Measurements from ENCODE around the gene ADSS1.

DNA sequence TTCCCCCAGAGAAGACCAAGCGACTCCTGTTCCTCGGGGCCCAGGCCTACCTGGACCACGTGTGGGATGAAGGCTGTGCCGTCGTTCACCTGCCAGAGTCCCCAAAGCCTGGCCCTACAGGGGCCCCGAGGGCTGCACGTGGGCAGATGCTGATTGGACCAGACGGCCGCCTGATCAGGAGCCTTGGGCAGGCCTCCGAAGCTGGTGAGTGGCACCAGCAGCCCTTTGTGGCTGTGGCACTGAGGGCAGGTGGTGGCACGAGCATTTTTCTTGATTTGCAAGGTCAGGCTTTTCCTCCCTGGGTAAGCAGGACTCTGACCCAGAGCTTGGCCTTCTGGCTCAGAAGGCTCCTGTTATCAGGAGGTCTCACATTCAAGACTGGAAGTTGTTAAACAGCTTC is 31.6 kb downstream of the ADSS1 start:
- TF ChIP-seq, protein P1, sequence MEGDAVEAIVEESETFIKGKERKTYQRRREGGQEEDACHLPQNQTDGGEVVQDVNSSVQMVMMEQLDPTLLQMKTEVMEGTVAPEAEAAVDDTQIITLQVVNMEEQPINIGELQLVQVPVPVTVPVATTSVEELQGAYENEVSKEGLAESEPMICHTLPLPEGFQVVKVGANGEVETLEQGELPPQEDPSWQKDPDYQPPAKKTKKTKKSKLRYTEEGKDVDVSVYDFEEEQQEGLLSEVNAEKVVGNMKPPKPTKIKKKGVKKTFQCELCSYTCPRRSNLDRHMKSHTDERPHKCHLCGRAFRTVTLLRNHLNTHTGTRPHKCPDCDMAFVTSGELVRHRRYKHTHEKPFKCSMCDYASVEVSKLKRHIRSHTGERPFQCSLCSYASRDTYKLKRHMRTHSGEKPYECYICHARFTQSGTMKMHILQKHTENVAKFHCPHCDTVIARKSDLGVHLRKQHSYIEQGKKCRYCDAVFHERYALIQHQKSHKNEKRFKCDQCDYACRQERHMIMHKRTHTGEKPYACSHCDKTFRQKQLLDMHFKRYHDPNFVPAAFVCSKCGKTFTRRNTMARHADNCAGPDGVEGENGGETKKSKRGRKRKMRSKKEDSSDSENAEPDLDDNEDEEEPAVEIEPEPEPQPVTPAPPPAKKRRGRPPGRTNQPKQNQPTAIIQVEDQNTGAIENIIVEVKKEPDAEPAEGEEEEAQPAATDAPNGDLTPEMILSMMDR (IDR thresholded peaks at IDR 0.05) = no peak
- no peak for TF ChIP-seq POLR2A (IDR thresholded peaks at IDR 0.05)

Data from Peyer's patch (tissue), 4 donors.